ENCODE measurements around the gene PCDHGA6.

Gene PCDHGA6

DNA sequence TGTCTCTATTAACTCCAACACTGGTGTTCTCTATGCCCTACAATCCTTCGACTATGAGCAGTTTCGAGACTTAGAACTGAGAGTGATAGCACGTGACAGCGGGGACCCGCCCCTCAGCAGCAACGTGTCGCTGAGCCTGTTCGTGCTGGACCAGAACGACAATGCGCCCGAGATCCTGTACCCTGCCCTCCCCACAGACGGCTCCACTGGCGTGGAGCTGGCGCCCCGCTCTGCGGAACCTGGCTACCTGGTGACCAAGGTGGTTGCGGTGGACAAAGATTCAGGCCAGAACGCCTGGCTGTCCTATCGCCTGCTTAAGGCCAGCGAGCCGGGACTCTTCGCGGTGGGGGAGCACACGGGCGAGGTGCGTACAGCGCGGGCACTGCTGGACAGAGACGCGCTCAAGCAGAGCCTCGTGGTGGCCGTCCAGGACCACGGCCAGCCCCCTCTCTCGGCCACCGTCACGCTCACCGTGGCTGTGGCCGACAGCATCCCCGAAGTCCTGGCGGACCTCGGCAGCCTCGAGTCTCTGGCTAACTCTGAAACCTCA lies 49.1 kb downstream of the PCDHGA6 start:
- DNase-seq, result no peak

GRCh38 chr5:141427783-141428426 lies 54.2 kb downstream of the PCDHGA6 start:
- DNase-seq, result no peak
